ENCODE data around the gene TBCEL.

Gene TBCEL

GRCh38 chr11:121086866-121087265 is 63.0 kb downstream of the TBCEL start:
- DNase-seq (ENCODE audit: low read depth): no peak
- no peak overlapping the region for H3K4me3 ChIP-seq (ENCODE audit: low read depth, low read length)
- TF ChIP-seq, protein P1, sequence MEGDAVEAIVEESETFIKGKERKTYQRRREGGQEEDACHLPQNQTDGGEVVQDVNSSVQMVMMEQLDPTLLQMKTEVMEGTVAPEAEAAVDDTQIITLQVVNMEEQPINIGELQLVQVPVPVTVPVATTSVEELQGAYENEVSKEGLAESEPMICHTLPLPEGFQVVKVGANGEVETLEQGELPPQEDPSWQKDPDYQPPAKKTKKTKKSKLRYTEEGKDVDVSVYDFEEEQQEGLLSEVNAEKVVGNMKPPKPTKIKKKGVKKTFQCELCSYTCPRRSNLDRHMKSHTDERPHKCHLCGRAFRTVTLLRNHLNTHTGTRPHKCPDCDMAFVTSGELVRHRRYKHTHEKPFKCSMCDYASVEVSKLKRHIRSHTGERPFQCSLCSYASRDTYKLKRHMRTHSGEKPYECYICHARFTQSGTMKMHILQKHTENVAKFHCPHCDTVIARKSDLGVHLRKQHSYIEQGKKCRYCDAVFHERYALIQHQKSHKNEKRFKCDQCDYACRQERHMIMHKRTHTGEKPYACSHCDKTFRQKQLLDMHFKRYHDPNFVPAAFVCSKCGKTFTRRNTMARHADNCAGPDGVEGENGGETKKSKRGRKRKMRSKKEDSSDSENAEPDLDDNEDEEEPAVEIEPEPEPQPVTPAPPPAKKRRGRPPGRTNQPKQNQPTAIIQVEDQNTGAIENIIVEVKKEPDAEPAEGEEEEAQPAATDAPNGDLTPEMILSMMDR (IDR thresholded peaks at IDR 0.05; ENCODE audit: insufficient read depth, low read depth, low read length, missing control alignments): no peak

DNA sequence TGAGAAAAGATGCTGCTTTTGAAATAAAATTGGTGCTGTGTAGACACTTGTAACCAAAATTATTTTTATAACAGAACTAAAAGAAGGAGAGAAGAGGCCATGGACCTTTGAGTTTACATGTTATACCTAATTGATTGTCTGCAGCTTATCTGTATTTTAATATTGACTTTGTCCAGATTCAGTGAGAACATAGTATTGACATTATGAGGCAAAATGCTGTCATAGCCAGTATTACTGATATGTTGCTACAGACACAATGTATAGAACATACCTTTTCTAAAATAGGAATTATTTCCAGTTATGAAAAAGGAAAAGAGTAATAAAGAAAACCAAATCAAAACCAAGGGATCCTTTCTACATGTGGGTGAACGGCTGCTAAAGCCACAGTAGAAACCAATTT is 65.7 kb downstream of the TBCEL start:
- TF ChIP-seq, protein P1 (IDR thresholded peaks at IDR 0.05; ENCODE audit: insufficient read depth, low read depth, low read length, missing control alignments): no peak
- no peak overlapping the region for H3K4me3 ChIP-seq (ENCODE audit: low read depth, low read length)
- no peak for DNase-seq (ENCODE audit: low read depth)

DNA sequence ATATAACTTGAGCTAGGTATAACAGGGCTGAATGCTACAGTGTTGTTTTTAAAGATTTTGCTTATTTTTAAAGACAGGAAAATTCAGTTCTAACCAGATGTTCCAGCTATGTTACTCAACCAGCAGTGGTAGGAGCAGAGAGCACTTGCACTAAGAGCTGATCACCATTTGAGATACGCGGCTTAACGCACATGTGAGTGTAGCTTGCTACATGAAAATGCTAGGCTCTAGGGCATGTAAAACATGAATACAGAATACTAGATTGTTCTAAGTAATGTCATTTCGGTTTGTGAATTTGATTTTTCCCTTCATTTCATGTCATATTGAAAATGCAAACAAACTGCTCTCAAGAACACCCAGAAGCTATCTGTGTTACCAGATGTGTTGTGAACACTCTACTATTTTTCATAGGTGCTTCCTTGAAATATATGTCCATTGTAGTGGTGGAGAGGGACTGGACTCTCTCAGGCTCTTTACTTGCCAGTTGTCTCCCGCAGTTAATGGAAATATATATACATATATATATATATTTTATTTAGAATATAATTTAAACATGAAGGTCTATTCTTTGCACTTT is 66.3 kb downstream of the TBCEL start:
- TF ChIP-seq, protein P1 (IDR thresholded peaks at IDR 0.05; ENCODE audit: insufficient read depth, low read depth, low read length, missing control alignments): no peak
- no peak for DNase-seq (ENCODE audit: low read depth)
- H3K4me3 ChIP-seq (ENCODE audit: low read depth, low read length): no peak overlapping the region

DNA sequence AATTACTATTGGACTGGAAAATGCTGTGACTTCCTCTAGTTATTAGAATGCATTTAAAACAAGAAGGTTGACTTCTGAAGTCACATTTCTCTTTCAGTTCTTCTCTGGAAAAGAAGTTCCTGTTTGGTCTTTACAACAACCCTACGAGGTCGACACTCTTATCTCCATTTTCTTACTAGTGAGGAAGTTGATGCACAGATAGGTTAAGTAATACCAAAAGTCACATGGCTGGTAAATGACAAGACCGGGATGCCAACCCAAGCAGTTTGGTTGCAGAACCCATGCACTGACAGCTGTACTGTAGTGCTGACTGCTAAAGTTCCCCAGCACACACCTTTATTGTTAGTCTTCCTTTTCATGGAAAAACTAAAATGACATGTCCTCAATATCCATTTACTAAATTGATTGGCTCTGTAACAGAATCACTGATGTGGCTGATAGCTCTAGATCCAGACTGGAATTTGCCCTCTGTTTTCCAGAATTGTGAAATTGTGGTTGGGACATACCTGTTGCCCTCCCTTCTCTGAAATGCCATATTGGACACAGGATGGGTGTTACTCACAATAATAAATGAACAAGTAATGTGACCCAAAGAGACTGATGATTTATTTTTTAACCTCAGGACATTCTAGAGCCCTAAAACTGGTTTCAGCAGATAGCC is 67.7 kb downstream of the TBCEL start:
- no peak for DNase-seq (ENCODE audit: low read depth)
- no peak overlapping the region for H3K4me3 ChIP-seq (ENCODE audit: low read depth, low read length)
- TF ChIP-seq, protein P1 (IDR thresholded peaks at IDR 0.05; ENCODE audit: insufficient read depth, low read depth, low read length, missing control alignments): no peak

DNA sequence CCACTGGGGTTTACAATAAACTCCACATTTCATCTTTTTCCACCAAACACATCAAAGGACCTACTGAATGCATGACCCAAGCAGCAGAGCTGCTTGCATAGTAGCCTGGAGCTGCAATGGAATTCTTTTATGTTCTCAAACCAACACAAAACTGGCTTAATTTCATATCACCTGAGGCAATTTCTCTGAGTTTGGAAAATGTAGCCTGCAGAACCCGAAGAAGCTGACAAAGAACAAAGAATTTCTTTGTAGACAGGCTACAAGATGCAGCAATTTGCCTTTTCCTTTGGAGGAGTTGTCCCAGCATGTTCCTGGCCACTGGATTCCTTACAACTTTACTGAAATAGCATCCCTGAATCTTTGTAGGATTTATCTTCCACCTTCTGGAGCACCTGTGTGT is 71.7 kb downstream of the TBCEL start:
- DNase-seq (ENCODE audit: low read depth): no peak
- H3K4me3 ChIP-seq (ENCODE audit: low read depth, low read length): no peak overlapping the region
- TF ChIP-seq, protein P1 (IDR thresholded peaks at IDR 0.05; ENCODE audit: insufficient read depth, low read depth, low read length, missing control alignments): no peak

GRCh38 chr11:121099364-121099763 is 75.5 kb downstream of the TBCEL start:
- H3K4me3 ChIP-seq (ENCODE audit: low read depth, low read length): no peak overlapping the region
- TF ChIP-seq, protein P1 (IDR thresholded peaks at IDR 0.05; ENCODE audit: insufficient read depth, low read depth, low read length, missing control alignments): no peak
- no peak for DNase-seq (ENCODE audit: low read depth)

DNA sequence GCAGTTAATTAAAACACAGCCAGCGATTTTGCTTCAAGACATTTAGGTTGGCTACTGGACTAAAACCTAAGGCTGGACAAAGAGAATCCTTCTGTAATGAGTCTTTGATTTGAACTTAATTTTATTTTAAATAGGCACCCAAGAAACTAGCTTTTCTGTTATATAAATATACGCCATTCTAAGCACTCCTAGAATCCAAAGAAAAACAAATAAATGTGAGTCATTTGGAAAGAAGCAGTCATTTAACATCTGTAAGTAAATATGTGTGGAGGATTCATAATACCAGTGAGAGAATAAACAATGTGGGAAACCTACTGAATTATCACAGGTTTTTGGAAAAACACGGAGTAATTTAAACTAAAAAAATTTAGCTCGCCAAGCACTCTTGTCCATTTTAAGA is 76.0 kb downstream of the TBCEL start:
- TF ChIP-seq, protein P1 (IDR thresholded peaks at IDR 0.05; ENCODE audit: insufficient read depth, low read depth, low read length, missing control alignments): no peak
- DNase-seq (ENCODE audit: low read depth): no peak
- no peak overlapping the region for H3K4me3 ChIP-seq (ENCODE audit: low read depth, low read length)
